ENCODE data around the gene RBM24. TPM values are rescaled to one million over a fixed set of nuclear protein-coding genes. Genes with fewer than 3 reads are reported as not detected.

Gene RBM24
- total and polyA plus RNA-seq, 10 of the 15 experiments (the other 5 are each of a cell fraction or from before 2014, with no cell fraction given), result 0.08 to 0.09 (median 0.09) TPM; not detected in 7

DNA sequence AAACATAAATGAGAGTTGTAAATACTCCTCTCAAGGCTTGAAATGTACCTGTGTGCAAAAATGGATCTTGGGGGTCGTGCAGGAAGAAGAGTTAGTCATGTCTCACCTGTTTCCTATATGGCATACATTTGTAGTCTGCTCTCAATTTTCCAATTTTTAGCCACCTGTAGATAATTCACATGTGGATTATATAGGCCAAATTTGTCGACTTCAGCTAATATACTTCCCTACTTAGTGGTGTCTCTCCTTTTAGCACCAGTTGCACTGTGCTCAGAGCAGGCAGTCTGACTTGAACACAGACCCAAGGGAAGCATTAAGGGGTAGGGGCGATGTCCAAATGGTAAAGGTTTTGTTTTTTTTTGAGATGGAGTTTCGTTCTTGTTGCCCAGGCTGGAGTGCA is 1.9 kb downstream of the RBM24 start:
- H3K9ac ChIP-seq (ENCODE audit: control insufficient read depth, insufficient read depth, low read length), result no peak overlapping the region
- SMC1A ChIA-PET (ENCODE audit: uncharacterized antibody, unreplicated experiment), result no interaction called here
- H3K9me3 ChIP-seq (replicated peaks; ENCODE audit: control insufficient read depth, insufficient read depth, low read length), result no peaks in the 10 kb centered on the region; the same call in 2 of the 3 replicates
- H3K27me3 ChIP-seq (replicated peaks in 1 of 2; ENCODE audit: control insufficient read depth in 2 of 2, insufficient read depth in 2 of 2, low read length in 1 of 2), result peaks cover 3% of the 10 kb centered on the region in 2 experiments
- POLR2A ChIA-PET, result no interaction called here
- no peaks in the 10 kb centered on the region for H3K36me3 ChIP-seq (ENCODE audit: control insufficient read depth in 2 of 2, insufficient read depth in 2 of 2, low read length in 1 of 2)
- H3K4me3 ChIP-seq, result no peak overlapping the region
- H3K79me2 ChIP-seq (ENCODE audit: control insufficient read depth, insufficient read depth, low read length), result no peaks in the 10 kb centered on the region
- no peak for FAIRE-seq
- RAD21 ChIA-PET (ENCODE audit: unreplicated experiment), result no interaction called here
- 6% methylated on average over 4 of the region's 4 CpGs for WGBS (ENCODE audit: insufficient coverage, insufficient replicate concordance, low lambda C conversion rate, missing lambda C conversion rate)
- no peak for ATAC-seq
- in situ Hi-C loops (cut with MboI), result no loop called here
- no peaks in the 10 kb centered on the region for H4K20me1 ChIP-seq (ENCODE audit: control insufficient read depth, insufficient read depth)
- DNase-seq (ENCODE audit: low read depth, low spot score), result no peak
- no TSS peak for BruUV-seq (replicated peaks)
- no peak overlapping the region for H3K27ac ChIP-seq (ENCODE audit: control insufficient read depth, insufficient read depth)
- intact Hi-C loops (cut with micrococcal nuclease; ENCODE audit: unreplicated experiment), result no loop called here
- no peak overlapping the region for H2AFZ ChIP-seq (ENCODE audit: control insufficient read depth, low read depth, low read length)
- H3K4me2 ChIP-seq (ENCODE audit: control insufficient read depth, insufficient read depth), result no peak overlapping the region
- CTCF ChIA-PET, result interaction anchor here (0.6 kb wide), 1 partner anchor 217 kb away, joined by 4 read pairs; no protein-coding TSS in a partner anchor
- H3K4me1 ChIP-seq (ENCODE audit: control insufficient read depth, insufficient read depth, low read length), result no peaks in the 10 kb centered on the region
- TF ChIP-seq JUNB (IDR thresholded peaks at IDR 0.05) (no peak), ASH2L (IDR thresholded peaks at IDR 0.05; ENCODE audit: borderline replicate concordance, low read depth) (no peak), PRDM15 (CRISPR knock-in tag; IDR thresholded peaks at IDR 0.05) (no peak), ETV6 (conservative IDR thresholded peaks at IDR 0.05 in 1 of 2, IDR thresholded peaks at IDR 0.05 in 1 of 2; ENCODE audit: borderline replicate concordance in 1 of 2, low read depth in 1 of 2) (no peak), PAX5 (IDR thresholded peaks at IDR 0.05; ENCODE audit: borderline replicate concordance, low read depth, low read length) (no peak), E2F4 (IDR thresholded peaks at IDR 0.05; ENCODE audit: low read depth, low read length) (no peak), KLF5 (IDR thresholded peaks at IDR 0.05; ENCODE audit: partially characterized antibody) (no peak)

All from GM12878 (cell line).